Measurements from ENCODE around the gene ERC2.

ERC2 gene

GRCh38 chr3:55564726-55565125 is 903.5 kb downstream of the ERC2 start:
- peak; percentile 53 for DNase-seq

DNA sequence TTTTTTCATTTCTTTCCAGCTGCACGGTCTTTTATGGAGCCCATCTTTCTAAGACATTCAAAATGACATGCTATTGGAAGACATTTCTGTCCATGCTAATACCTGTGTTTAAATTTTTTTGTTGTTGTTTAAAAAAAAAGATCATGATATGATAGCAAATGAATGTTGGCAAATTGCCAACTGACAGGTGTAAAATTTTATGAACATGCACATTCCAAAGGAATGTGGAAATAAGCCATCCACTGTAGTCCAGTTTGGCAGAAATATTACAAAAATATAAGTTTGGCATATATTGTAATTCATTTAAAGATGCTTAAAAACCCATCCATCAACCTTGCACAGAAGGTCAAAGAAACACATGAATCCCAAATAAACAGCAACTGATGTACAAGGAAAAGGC is 905.6 kb downstream of the ERC2 start:
- DNase-seq: no peak

DNA sequence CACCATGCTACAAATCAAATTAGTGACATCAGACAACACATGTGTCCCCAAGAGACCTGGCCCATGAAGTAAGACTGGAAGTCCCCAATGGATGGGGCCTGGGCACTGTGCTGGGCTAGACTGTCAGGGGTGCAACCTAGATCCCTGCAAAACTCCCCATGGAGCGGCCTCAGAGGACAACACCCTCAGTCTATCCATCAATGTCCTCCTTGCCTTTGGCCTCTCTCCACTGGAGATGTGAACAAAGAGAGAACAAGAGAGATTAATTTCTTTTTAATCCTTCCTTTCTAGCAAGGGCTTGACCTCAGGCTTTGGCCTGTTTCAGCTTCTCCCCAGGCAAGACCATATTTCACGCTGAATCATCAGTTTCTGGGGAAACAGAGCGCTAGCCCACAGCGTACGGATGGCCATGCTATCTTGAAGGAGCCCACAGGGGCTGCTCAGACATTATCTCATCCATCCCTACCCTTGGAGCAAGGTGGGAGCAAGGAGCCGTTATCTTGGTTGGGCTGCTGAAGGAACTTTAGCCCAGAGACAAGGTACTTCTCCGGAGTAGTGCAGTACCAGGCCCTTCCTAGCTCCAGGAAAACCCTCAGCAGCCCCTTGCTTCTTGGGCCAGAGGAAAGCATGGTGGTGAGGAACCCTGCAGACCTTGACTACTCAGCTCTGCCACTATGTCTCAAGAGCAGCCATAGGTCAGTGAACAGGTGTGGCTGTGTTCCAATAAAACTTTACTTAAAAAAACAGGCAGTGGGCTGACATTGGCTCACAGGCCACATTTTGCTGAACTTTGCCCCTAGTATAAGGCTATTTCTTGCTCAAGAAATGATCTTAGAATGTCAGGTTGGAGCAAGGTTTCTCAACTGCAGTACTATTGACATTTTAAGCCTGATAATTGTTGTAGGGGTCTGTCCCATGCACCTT is 908.5 kb downstream of the ERC2 start:
- DNase-seq: no peak

GRCh38 chr3:55558316-55558715 is 910.0 kb downstream of the ERC2 start:
- DNase-seq: no peak

- no peak for DNase-seq
Measured at GRCh38 chr3:55557549-55557948, 910.7 kb downstream of the ERC2 start.

DNA sequence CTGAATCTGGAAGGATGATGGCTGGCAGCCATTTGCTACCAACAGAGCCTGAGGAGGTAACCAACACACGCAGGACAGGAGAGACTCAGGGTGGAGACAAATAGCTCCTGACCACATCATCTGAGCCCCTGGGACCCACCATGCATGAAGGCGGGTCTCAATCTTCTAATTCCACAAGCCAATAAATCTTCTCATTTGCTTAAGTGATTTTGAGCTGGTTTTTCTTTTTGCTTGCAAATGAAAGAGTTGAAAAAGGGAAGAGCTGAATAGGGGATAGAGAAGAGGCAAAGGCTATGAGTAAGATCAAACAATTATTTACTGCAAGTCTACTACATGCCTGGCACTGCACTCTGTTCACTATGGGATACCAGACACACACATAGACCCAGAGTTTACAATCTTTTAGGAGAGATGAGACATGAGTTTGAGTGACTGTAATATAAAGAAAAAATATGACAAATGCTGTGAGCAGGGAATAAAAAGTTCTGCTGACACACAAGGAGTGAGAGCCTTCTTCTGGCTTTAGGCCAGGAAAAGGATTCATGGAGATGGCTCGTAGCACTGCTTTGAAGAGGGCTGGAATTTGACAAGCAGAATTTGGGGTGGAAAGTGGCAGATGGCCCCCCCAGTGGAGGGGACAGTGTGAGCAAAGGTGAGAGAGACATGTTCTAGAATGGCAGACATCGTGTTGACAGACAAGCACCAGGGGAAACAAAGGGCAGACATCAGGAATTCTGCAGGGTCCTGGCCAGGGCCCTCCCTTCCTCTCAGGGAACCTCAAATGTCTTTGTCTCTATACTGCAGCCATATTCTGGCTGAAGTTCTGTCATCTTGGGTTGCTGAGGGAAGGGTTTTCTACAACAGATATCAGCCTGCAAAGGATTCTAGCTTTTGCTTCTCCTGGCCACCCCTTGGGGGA is 911.4 kb downstream of the ERC2 start:
- DNase-seq: no peak

DNA sequence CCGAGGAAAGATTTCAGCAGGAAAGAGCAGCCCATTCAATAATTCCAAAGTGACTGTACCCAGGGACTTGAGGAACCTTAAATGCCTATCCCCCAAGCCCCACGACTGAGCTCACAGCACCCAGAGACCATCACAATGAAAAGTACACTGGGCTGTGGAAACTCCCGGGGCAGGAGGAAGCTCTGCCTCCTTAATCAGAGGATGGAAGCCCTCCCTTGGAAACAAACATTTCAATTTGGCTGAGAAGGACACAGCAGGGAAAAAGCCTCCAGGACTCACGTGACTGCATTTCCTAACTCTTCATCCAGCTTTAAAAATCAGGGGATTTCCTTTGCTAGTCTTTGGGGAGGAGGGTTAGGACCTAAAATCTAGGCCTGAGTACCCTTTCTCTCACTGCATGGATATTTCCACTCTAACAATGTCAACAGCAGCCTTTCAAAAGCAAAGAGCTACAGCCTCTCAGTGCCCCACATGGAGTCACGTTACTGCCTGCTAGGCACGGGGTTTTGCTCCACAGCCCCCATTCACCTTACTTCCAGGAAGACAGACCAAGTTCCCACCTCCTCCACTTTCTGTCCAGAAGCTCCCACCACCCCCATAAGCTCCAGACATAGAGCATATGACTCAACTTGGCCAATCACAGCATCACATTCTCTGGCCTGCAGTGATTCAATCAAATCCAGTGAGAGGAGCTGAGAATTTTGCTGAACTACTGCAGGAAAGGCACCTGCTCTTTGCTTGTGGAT is 912.2 kb downstream of the ERC2 start:
- no peak for DNase-seq

DNA sequence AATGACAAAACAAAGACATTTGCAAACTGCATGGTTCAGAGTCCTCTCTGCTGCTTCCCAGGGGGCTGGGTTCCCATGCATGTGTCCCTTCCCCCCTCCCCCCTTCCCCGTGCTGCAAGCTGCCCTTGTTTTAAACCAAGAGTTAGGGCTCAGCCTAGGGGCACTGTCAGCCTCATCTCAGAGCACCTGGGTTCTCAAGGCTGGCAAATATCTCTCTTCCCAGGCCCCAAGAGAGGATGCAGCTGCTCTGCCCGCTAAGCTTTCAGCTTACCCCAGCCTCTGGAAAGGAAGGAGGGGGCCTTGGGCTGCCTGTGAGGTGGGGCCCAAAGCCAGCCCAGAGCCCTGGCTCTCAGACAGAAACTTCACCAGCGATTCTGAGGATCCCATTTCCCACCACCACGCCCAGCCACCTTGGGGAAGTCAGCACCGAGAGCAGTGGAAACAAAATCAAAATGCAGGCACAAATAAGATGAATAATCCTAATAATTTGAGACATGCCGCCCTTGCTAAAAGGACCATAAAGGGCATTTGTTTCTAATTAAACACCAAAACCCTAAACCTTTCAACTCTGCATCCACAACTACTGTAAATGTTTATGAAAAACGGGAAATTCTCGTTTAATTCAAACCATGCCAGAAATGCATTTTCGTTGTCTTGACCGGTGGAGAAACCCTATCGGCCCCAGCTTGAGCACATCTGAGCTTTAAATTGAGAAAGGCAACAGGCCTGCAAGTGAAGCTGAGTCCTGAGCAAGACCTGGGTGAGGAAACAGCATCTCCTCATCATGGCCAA is 913.4 kb downstream of the ERC2 start:
- DNase-seq: no peak

DNA sequence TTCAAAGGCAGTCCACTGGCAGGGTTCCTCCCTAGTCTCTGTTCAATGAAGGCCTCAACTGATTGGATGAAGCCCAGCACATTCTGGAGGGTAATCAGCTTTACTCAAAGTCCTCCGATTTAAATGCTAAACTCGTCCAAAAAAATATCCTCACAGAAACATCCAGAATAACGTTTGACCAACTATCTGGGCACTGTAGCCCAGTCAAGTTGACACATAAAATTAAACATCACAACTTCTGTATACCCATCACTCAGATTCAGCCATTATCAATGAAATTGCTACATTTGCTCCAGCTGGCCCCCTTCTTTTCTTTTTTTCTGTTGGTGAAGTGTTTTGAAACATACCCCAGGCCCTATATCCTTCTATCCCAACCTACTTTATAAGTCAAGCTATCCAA is 916.6 kb downstream of the ERC2 start:
- no peak for DNase-seq

- DNase-seq: no peak
Measured at GRCh38 chr3:55549177-55549576, 919.1 kb downstream of the ERC2 start.

GRCh38 chr3:55546866-55547669 is 921.2 kb downstream of the ERC2 start:
- no peak for DNase-seq

- no peak for DNase-seq
Measured at GRCh38 chr3:55545995-55546394, 922.3 kb downstream of the ERC2 start.

- DNase-seq: no peak
Measured at GRCh38 chr3:55544219-55544618, 924.0 kb downstream of the ERC2 start.

- no peak for DNase-seq
Measured at GRCh38 chr3:55543181-55543614, 925.1 kb downstream of the ERC2 start.

GRCh38 chr3:55541456-55541855 is 926.8 kb downstream of the ERC2 start:
- DNase-seq: no peak

DNA sequence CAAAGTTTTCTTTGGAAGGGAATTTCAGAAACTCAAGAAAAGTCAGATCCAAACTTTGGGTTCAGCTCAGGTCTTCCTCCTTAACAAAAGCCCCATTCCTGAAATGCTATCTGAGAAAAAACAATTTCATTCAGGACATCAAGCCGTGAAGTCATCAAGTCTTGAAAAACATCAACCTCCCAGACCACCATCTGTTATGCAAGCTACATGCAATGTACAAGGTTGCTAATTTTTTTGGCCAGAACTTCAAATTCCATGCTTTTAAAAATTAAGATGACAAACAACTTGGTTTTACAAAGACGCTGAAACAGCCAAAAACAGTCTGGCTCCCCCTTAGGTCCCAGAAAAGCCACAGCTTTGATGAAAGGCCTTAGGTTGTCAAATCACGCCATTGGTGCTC is 927.3 kb downstream of the ERC2 start:
- no peak for DNase-seq

- no peak for DNase-seq
Measured at GRCh38 chr3:55540579-55540978, 927.7 kb downstream of the ERC2 start.

- DNase-seq: no peak
Measured at GRCh38 chr3:55538158-55538557, 930.1 kb downstream of the ERC2 start.

DNA sequence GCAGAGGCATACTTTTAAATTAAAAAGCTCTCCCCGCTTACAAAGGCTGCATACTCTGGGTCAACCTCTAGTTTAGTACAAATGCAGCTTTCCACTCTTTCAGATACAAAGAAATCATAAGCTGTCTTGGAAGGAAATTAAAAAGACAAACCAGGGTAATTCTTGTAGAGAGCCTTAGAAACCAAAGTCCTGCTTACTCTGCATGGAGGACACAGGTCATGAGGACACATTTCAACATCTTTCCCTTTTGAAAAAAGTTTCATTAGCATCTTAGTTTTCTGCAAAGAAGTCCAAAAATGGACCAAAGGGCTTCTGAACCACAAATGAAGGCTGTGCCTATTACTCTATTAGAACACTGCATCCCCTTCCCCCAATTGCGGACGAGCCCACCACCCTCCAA is 930.7 kb downstream of the ERC2 start:
- DNase-seq: no peak

- DNase-seq: no peak
Measured at GRCh38 chr3:55537129-55537528, 931.1 kb downstream of the ERC2 start.

- DNase-seq: no peak
Measured at GRCh38 chr3:55534876-55535275, 933.4 kb downstream of the ERC2 start.

Measured in NCI-H446 treated with DMSO at 0.1 percent for 48 hours (cell line).